HCT116 (cell line): ENCODE measurements around the gene IRAK2. TPM values are rescaled to one million over a fixed set of nuclear protein-coding genes. Genes with fewer than 3 reads are reported as not detected.
A peak's percentile ranks its signal among the peaks of the same experiment; 100 is the strongest.

ENCODE experiments used
- ATAC-seq: fragments of 200-7000 bp; cut with Tn5 transposase; 2 replicates; pipeline ENCODE4 v1.9.1; 2020; ENCODE audit warnings: mild to moderate bottlenecking, moderate library complexity
- BruUV-seq: library from RNA; stranded (reverse); fragments of 400-500 nt; replicated peaks from 2 replicates; lab custom pipeline; 2021; lab: Mats Ljungman, UMichigan
- CTCF ChIA-PET: fragments of 300-600 bp; sonication (Branson Sonifier 250); formaldehyde crosslinking; loops from one replicate; lab custom pipeline; 2021; ENCODE audit warnings: antibody characterized with exemption; lab: Charles Lee
- POLR2A ChIA-PET: fragments of 300-600, 350-600 bp; sonication (Branson Sonifier 250); formaldehyde crosslinking; loops from one replicate; lab custom pipeline; 2021; ENCODE audit warnings: antibody characterized with exemption; lab: Charles Lee
- RAD21 ChIA-PET, 2 experiments: fragments of 300-600 bp; sonication (Branson Sonifier 250); formaldehyde crosslinking; loops; one replicate each; lab custom pipeline; 2023; ENCODE audit warnings: low total read pairs in 2 of 2; ENCODE audit not compliant: uncharacterized antibody in 2 of 2, unreplicated experiment in 2 of 2, low non-redundant PET in 1 of 2; lab: Charles Lee
- DNase-seq: peaks from one replicate; pipeline ENCODE4 v3.0.0-alpha.2; 2010; ENCODE audit warnings: low read depth, low spot score
- H2AFZ ChIP-seq: fragments of 200-600 bp; shearing (Covaris generic), sonication (generic); 2 replicates; pipeline ENCODE4 v1.6.1; 2017; ENCODE audit warnings: low read depth, mixed run types, mixed read lengths, antibody characterized with exemption, low read length; ENCODE audit not compliant: poor library complexity, severe bottlenecking
- H3K27ac ChIP-seq: 2 replicates; pipeline ENCODE4 v1.5.1; 2012; ENCODE audit warnings: low read depth, low read length
- H3K27me3 ChIP-seq: fragments of 200-600 bp; sonication (generic); 2 replicates; pipeline ENCODE4 v1.6.1; 2016; ENCODE audit warnings: mixed run types, low read length, mixed read lengths; ENCODE audit not compliant: insufficient read depth
- H3K36me3 ChIP-seq, 2 experiments: fragments of 200-500 bp in 1 of 2; fragments of 200-600 bp in 1 of 2; sonication (Bioruptor generic) in 1 of 2; sonication (generic) in 1 of 2; 2 replicates each; pipeline versions ENCODE4 v1.5.1 to v1.6.1; 2014 to 2016; ENCODE audit warnings: low read length in 2 of 2, inconsistent platforms in 1 of 2, mixed read lengths in 1 of 2, mixed run types in 1 of 2; ENCODE audit not compliant: insufficient read depth in 2 of 2, control insufficient read depth in 1 of 2
- H3K4me1 ChIP-seq, 2 experiments: fragments of 200-600 bp in 1 of 2; sonication (generic) in 1 of 2; 2 replicates each; pipeline versions ENCODE4 v1.5.1 to v1.6.1; 2012 to 2017; ENCODE audit warnings: low read length in 2 of 2, inconsistent platforms in 1 of 2, mild to moderate bottlenecking in 1 of 2, mixed read lengths in 1 of 2, mixed run types in 1 of 2, moderate library complexity in 1 of 2; ENCODE audit not compliant: insufficient read depth in 2 of 2, control insufficient read depth in 1 of 2
- H3K4me2 ChIP-seq: fragments of 200-600 bp; sonication (generic); 2 replicates; pipeline ENCODE4 v1.6.1; 2017; ENCODE audit warnings: mixed run types, low read length, mixed read lengths
- H3K4me3 ChIP-seq, 2 experiments: fragments of 200-600 bp in 1 of 2; sonication (generic) in 1 of 2; replicated peaks in 1 of 2; 2 replicates each; pipeline ENCODE4 v1.5.1; 2011 to 2016; ENCODE audit warnings: low read length in 2 of 2, control low read depth in 1 of 2, low read depth in 1 of 2, mild to moderate bottlenecking in 1 of 2, mixed read lengths in 1 of 2, mixed run types in 1 of 2
- H3K79me2 ChIP-seq: fragments of 200-600 bp; sonication (generic); 2 replicates; pipeline ENCODE4 v1.6.1; 2017; ENCODE audit warnings: mild to moderate bottlenecking, mixed run types, low read length, moderate library complexity, mixed read lengths; ENCODE audit not compliant: insufficient read depth
- H3K9ac ChIP-seq: fragments of 200-600 bp; sonication (generic); 2 replicates; pipeline ENCODE4 v1.6.1; 2016; ENCODE audit warnings: low read length, mixed read lengths
- H3K9me2 ChIP-seq: fragments of 200-600 bp; sonication (generic), shearing (Covaris generic); 2 replicates; pipeline ENCODE4 v1.6.1; 2017; ENCODE audit warnings: mixed run types, mild to moderate bottlenecking, moderate library complexity; ENCODE audit not compliant: insufficient read depth
- H3K9me3 ChIP-seq, 2 experiments: fragments of 200-500 bp in 1 of 2; fragments of 200-600 bp in 1 of 2; sonication (Bioruptor generic) in 1 of 2; sonication (generic) in 1 of 2; 2 replicates each; pipeline ENCODE4 v1.6.1; 2014 to 2017; ENCODE audit warnings: low read length in 2 of 2, mixed read lengths in 2 of 2, inconsistent platforms in 1 of 2, low read depth in 1 of 2, mild to moderate bottlenecking in 1 of 2, mixed run types in 1 of 2, moderate library complexity in 1 of 2; ENCODE audit not compliant: control insufficient read depth in 1 of 2, insufficient read depth in 1 of 2
- H4K20me1 ChIP-seq: fragments of 200-600 bp; sonication (generic), shearing (Covaris generic); 2 replicates; pipeline ENCODE4 v1.6.1; 2017; ENCODE audit warnings: mixed run types, mild to moderate bottlenecking, moderate library complexity; ENCODE audit not compliant: insufficient read depth
- EGR1 ChIP-seq: IDR thresholded peaks from 2 replicates; pipeline ENCODE4 v1.6.1; 2012; ENCODE audit warnings: low read depth
- ELF1 ChIP-seq: IDR thresholded peaks from 2 replicates; pipeline ENCODE4 v1.6.1; 2012; ENCODE audit warnings: low read depth, borderline replicate concordance
- EZH2 ChIP-seq: fragments of 200-600 bp; sonication (generic); IDR thresholded peaks from 2 replicates; pipeline ENCODE4 v1.6.1; 2017; ENCODE audit warnings: antibody characterized with exemption, mixed run types
- EZH2phosphoT487 ChIP-seq: fragments of 200-600 bp; IDR thresholded peaks from 2 replicates; pipeline ENCODE4 v1.6.1; 2018; ENCODE audit warnings: antibody characterized with exemption, borderline replicate concordance
- FOSL1 ChIP-seq: IDR thresholded peaks from 2 replicates; pipeline ENCODE4 v1.6.1; 2012; ENCODE audit warnings: low read depth
- JUND ChIP-seq: IDR thresholded peaks from 2 replicates; pipeline ENCODE4 v1.6.1; 2012
- POLR2A ChIP-seq: IDR thresholded peaks from 2 replicates; pipeline ENCODE4 v1.7.0; 2011; ENCODE audit warnings: borderline replicate concordance; ENCODE audit not compliant: insufficient read depth, insufficient read length; ENCODE audit errors: extremely low read depth
- POLR2AphosphoS5 ChIP-seq: IDR thresholded peaks from 2 replicates; pipeline ENCODE4 v1.6.1; 2011; ENCODE audit warnings: mild to moderate bottlenecking, low read depth, low read length, moderate library complexity
- RAD21 ChIP-seq: IDR thresholded peaks from 2 replicates; pipeline ENCODE4 v1.6.1; 2012; ENCODE audit warnings: low read depth, mild to moderate bottlenecking
- SIN3A ChIP-seq: IDR thresholded peaks from 2 replicates; pipeline ENCODE4 v1.6.1; 2012; ENCODE audit warnings: low read depth
- SP1 ChIP-seq: IDR thresholded peaks from 2 replicates; pipeline ENCODE4 v1.6.1; 2012; ENCODE audit warnings: low read depth
- SRF ChIP-seq: IDR thresholded peaks from 2 replicates; pipeline ENCODE4 v1.6.1; 2012; ENCODE audit warnings: low read depth
- TCF7L2 ChIP-seq: IDR thresholded peaks from 2 replicates; pipeline ENCODE4 v1.7.0; 2011; ENCODE audit warnings: borderline replicate concordance, inconsistent platforms; ENCODE audit not compliant: insufficient read depth, insufficient read length; ENCODE audit errors: extremely low read depth
- YY1 ChIP-seq: IDR thresholded peaks from 2 replicates; pipeline ENCODE4 v1.6.1; 2011; ENCODE audit warnings: low read length, low read depth, moderate library complexity, mild to moderate bottlenecking; ENCODE audit not compliant: insufficient replicate concordance; ENCODE audit errors: extremely low read depth
- ZFX ChIP-seq: fragments of 450-650 bp; IDR thresholded peaks from 2 replicates; pipeline ENCODE4 v1.6.1; 2017
- ZNF274 ChIP-seq: fragments of 200-500 bp; sonication (Bioruptor generic); IDR thresholded peaks from 2 replicates; pipeline ENCODE4 v1.6.1; 2014; ENCODE audit warnings: mild to moderate bottlenecking, low read depth, low read length, inconsistent platforms
- intact Hi-C: fragments of 100-400 bp; cut with micrococcal nuclease; formaldehyde crosslinking; loops from 2 replicates; pipeline ENCODE4 v1.10.0; 2022
- total RNA-seq: library from RNA; stranded (reverse); gene quantifications from one replicate; pipeline ENCODE4 v1.2.1, GENCODE V29; 2021; ENCODE audit not compliant: unreplicated experiment
- TF ChIP-seq, protein P1 (sequence below): IDR thresholded peaks from 2 replicates; pipeline ENCODE4 v1.6.1; 2012; ENCODE audit warnings: low read depth
- TF ChIP-seq, protein P2 (sequence below), 3 experiments: fragments of 200-600 bp in 1 of 3; sonication (generic) in 1 of 3; IDR thresholded peaks in 2 of 3; conservative IDR thresholded peaks in 1 of 3; 2 replicates each; pipeline ENCODE4 v1.5.1; 2012 to 2017; ENCODE audit warnings: low read depth in 2 of 3, low read length in 2 of 3, antibody characterized with exemption in 1 of 3, borderline replicate concordance in 1 of 3, control low read depth in 1 of 3, mild to moderate bottlenecking in 1 of 3, mixed read lengths in 1 of 3, mixed run types in 1 of 3, moderate library complexity in 1 of 3; ENCODE audit not compliant: insufficient read depth in 1 of 3
- TF ChIP-seq, protein P3 (sequence below): IDR thresholded peaks from 2 replicates; pipeline ENCODE4 v1.6.1; 2011; ENCODE audit warnings: mild to moderate bottlenecking, low read length, moderate library complexity; ENCODE audit not compliant: insufficient replicate concordance; ENCODE audit errors: extremely low read depth
- TF ChIP-seq, protein P4 (sequence below): IDR thresholded peaks from 2 replicates; pipeline ENCODE4 v1.6.1; 2012

IRAK2 gene
- total RNA-seq, 1 experiment from 2014 or later: 3.6 TPM

DNA sequence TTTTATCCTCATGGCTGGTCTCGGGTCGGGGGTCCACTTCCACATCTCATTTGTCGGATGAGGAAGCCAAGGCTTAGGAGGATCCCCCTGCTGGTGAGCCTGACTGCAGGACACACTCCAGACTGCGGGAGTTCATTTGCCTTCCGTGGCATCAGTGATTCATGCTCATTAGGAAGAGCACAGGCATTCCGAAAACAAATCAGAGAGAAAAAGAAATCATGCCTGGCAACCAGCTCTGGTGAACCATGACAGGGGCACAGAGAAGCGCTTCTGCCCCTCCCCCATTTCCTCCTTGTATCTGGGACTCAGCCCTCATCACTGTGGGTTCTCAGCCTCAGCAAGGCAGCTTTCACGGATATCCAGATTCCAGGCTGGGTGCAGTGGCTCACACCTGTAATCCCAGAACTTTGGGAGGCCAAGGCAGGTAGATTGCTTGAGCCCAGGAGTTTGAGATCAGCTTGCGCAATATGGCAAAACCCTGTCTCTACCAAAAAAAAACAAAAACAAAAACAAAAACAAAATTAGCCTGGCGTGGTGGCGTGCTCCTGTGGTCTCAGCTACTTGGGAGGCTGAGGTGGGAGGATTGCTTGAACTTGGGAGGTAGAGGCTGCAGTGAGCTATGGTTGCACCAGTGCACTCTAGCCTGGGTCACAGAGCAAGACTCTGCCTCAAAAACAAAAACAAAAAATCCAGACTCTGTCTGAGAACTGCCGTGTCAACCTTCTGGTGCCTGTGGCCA is 28.4 kb downstream of the IRAK2 start:
- RAD21 ChIA-PET: no interaction called here
- Histone ChIP-seq H3K9me2 (no peaks in the 10 kb centered on the region), H3K79me2 (no peaks in the 10 kb centered on the region), H3K4me3 (no peak overlapping the region), H4K20me1 (no peaks in the 10 kb centered on the region), H3K9me3 (no peaks in the 10 kb centered on the region), H3K9ac (no peak overlapping the region), H3K36me3 (no peaks in the 10 kb centered on the region), H3K27me3 (no peaks in the 10 kb centered on the region), H3K4me1 (peaks cover 42 to 48% of the 10 kb centered on the region in 2 experiments), H3K27ac (no peak overlapping the region), H2AFZ (no peak overlapping the region), H3K4me2 (peak overlapping the region; percentile 61)
- intact Hi-C loops: no loop called here
- CTCF ChIA-PET: interaction anchor here (0.9 to 1.7 kb wide), 3 partner anchors 11 to 247 kb away, joined by 3 to 4 read pairs (median 3); no protein-coding TSS in a partner anchor
- DNase-seq (no peak), ATAC-seq (peak; percentile 71)
- BruUV-seq: no TSS peak
- POLR2A ChIA-PET: interaction anchor here (1.4 kb wide), 1 partner anchor 12 kb away, joined by 7 read pairs; no protein-coding TSS in a partner anchor
- TF ChIP-seq EZH2phosphoT487: no peak
- peak; percentile 19; the same call in 1 of the 2 replicates for TF ChIP-seq RAD21
- no peak for TF ChIP-seq SRF
- TF ChIP-seq JUND: no peak
- TF ChIP-seq SP1: no peak
- TF ChIP-seq EZH2: no peak
- no peak for TF ChIP-seq ZFX
- TF ChIP-seq, protein P1, sequence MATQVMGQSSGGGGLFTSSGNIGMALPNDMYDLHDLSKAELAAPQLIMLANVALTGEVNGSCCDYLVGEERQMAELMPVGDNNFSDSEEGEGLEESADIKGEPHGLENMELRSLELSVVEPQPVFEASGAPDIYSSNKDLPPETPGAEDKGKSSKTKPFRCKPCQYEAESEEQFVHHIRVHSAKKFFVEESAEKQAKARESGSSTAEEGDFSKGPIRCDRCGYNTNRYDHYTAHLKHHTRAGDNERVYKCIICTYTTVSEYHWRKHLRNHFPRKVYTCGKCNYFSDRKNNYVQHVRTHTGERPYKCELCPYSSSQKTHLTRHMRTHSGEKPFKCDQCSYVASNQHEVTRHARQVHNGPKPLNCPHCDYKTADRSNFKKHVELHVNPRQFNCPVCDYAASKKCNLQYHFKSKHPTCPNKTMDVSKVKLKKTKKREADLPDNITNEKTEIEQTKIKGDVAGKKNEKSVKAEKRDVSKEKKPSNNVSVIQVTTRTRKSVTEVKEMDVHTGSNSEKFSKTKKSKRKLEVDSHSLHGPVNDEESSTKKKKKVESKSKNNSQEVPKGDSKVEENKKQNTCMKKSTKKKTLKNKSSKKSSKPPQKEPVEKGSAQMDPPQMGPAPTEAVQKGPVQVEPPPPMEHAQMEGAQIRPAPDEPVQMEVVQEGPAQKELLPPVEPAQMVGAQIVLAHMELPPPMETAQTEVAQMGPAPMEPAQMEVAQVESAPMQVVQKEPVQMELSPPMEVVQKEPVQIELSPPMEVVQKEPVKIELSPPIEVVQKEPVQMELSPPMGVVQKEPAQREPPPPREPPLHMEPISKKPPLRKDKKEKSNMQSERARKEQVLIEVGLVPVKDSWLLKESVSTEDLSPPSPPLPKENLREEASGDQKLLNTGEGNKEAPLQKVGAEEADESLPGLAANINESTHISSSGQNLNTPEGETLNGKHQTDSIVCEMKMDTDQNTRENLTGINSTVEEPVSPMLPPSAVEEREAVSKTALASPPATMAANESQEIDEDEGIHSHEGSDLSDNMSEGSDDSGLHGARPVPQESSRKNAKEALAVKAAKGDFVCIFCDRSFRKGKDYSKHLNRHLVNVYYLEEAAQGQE: no peak
- TF ChIP-seq POLR2A: no peak
- TF ChIP-seq ELF1: no peak
- TF ChIP-seq, protein P2, sequence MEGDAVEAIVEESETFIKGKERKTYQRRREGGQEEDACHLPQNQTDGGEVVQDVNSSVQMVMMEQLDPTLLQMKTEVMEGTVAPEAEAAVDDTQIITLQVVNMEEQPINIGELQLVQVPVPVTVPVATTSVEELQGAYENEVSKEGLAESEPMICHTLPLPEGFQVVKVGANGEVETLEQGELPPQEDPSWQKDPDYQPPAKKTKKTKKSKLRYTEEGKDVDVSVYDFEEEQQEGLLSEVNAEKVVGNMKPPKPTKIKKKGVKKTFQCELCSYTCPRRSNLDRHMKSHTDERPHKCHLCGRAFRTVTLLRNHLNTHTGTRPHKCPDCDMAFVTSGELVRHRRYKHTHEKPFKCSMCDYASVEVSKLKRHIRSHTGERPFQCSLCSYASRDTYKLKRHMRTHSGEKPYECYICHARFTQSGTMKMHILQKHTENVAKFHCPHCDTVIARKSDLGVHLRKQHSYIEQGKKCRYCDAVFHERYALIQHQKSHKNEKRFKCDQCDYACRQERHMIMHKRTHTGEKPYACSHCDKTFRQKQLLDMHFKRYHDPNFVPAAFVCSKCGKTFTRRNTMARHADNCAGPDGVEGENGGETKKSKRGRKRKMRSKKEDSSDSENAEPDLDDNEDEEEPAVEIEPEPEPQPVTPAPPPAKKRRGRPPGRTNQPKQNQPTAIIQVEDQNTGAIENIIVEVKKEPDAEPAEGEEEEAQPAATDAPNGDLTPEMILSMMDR (IDR thresholded peaks at IDR 0.05 in 2 of 3, conservative IDR thresholded peaks at IDR 0.05 in 1 of 3; ENCODE audit: borderline replicate concordance in 1 of 3, insufficient read depth in 1 of 3, low read depth in 2 of 3, low read length in 2 of 3): peak; percentile 7 to 70 (median 65); a peak in 4 of 6 replicates
- TF ChIP-seq, protein P3, sequence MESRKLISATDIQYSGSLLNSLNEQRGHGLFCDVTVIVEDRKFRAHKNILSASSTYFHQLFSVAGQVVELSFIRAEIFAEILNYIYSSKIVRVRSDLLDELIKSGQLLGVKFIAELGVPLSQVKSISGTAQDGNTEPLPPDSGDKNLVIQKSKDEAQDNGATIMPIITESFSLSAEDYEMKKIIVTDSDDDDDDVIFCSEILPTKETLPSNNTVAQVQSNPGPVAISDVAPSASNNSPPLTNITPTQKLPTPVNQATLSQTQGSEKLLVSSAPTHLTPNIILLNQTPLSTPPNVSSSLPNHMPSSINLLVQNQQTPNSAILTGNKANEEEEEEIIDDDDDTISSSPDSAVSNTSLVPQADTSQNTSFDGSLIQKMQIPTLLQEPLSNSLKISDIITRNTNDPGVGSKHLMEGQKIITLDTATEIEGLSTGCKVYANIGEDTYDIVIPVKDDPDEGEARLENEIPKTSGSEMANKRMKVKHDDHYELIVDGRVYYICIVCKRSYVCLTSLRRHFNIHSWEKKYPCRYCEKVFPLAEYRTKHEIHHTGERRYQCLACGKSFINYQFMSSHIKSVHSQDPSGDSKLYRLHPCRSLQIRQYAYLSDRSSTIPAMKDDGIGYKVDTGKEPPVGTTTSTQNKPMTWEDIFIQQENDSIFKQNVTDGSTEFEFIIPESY: no peak
- TF ChIP-seq SIN3A: no peak
- TF ChIP-seq TCF7L2: no peak
- TF ChIP-seq FOSL1: no peak
- TF ChIP-seq EGR1: no peak
- no peak for TF ChIP-seq POLR2AphosphoS5
- no peak for TF ChIP-seq YY1
- no peak for TF ChIP-seq ZNF274
- TF ChIP-seq, protein P4, sequence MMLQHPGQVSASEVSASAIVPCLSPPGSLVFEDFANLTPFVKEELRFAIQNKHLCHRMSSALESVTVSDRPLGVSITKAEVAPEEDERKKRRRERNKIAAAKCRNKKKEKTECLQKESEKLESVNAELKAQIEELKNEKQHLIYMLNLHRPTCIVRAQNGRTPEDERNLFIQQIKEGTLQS: no peak
